Limb (tissue), 2 donors: ENCODE measurements around the gene SESN1.

ENCODE experiments used
- DNase-seq, 2 donors: peaks; one replicate each; pipeline ENCODE4 v3.0.0-alpha.2; 2016; ENCODE audit errors: extremely low spot score in 2 of 2

Gene SESN1

DNA sequence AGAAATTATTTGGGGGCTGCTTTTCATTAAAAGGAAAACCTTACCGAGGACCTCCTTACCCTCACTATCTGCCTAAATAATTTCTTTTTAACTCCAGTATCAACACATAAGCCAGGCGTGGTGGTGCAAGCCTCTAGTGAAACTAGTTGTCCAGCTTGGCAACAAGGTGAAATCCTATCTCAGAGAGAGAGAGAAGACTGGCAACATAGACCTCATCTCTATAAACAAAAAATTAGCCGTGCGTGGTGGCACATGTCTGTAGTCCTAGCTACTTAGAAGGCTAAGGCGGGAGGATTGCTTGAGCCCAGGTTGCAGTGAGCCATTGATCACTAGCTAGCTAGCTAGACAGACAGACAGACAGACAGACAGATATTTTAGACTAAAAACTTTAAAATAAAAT is 153.9 kb downstream of the SESN1 start:
- DNase-seq = no peak

DNA sequence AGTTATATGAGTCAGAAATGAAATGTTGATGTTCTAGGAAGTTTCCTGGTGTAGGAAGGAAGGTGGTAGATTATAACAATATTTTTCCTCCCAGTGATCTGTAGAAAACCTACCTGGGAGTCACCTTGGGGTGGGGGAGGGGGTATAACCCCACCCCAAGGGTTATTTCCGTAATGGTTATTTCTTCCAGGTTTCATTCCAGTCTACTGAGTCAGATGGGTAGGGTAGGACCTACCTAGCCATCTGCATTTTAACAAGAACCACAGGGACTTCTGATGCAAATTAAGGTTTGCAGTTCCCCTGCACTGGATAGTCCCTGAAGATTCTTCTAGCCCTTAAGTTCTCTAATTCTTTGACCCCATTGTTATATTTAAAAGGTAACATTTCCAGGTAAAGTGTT is 157.5 kb downstream of the SESN1 start:
- DNase-seq = no peak
